HepG2 (cell line): ENCODE results near the gene ACOT8. TPM values are rescaled to one million over a fixed set of nuclear protein-coding genes. Genes with fewer than 3 reads are reported as not detected.

Experiments used
- ATAC-seq: fragments of 200-7000 bp; cut with Tn5 transposase; 3 replicates; pipeline ENCODE4 v1.9.1; 2020; ENCODE audit warnings: mild to moderate bottlenecking, moderate library complexity
- BruUV-seq: library from RNA; stranded (reverse); fragments of 400-500 nt; replicated peaks from 2 replicates; lab custom pipeline; 2021; lab: Mats Ljungman, UMichigan
- CTCF ChIA-PET: fragments of 300-600 bp; formaldehyde crosslinking; extraction: SDS; loops from one replicate; lab custom pipeline; 2021; ENCODE audit warnings: low total read pairs, inconsistent platforms, low intra/inter-chr PET ratio; lab: Yijun Ruan, JAX
- POLR2A ChIA-PET: fragments of 350-600 bp; sonication (Branson Sonifier 250); formaldehyde crosslinking; loops from one replicate; lab custom pipeline; 2020; ENCODE audit warnings: antibody characterized with exemption, inconsistent platforms; lab: Yijun Ruan, JAX
- DNase-seq: peaks from one replicate; pipeline ENCODE4 v3.0.0-alpha.2; 2015; ENCODE audit warnings: low spot score
- FAIRE-seq: peaks from 3 replicates; lab custom pipeline; 2011; peaks lifted over from hg19 to GRCh38; lab: Jason Lieb, UNC
- H2AFZ ChIP-seq: one replicate; pipeline ENCODE4 v1.6.1; 2011; ENCODE audit warnings: low read length, inconsistent platforms
- H3K27ac ChIP-seq: fragments of 300-600 bp; 3 replicates; pipeline ENCODE4 v1.8.0; 2011; ENCODE audit warnings: mixed run types, mild to moderate bottlenecking, mixed read lengths, low read length, inconsistent platforms; ENCODE audit not compliant: insufficient read depth; ENCODE audit errors: extremely low read length
- H3K27me3 ChIP-seq, 2 experiments: fragments of 200-600 bp in 1 of 2; 2 replicates in 1 of 2; 3 replicates in 1 of 2; pipeline versions ENCODE4 v1.6.0 to v1.8.0; 2011; ENCODE audit warnings: low read length in 2 of 2, mild to moderate bottlenecking in 2 of 2, moderate library complexity in 2 of 2, inconsistent platforms in 1 of 2; ENCODE audit not compliant: insufficient read depth in 2 of 2, control insufficient read depth in 1 of 2
- H3K36me3 ChIP-seq, 2 experiments: fragments of 200-600 bp in 1 of 2; replicated peaks in 1 of 2; 2 replicates in 1 of 2; 3 replicates in 1 of 2; pipeline versions ENCODE4 v1.5.1 to v1.8.0; 2011; ENCODE audit warnings: low read length in 2 of 2, inconsistent platforms in 1 of 2; ENCODE audit not compliant: insufficient read depth in 2 of 2, control insufficient read depth in 1 of 2
- H3K4me1 ChIP-seq: 2 replicates; pipeline ENCODE4 v1.5.1; 2012; ENCODE audit warnings: low read length, inconsistent platforms; ENCODE audit not compliant: insufficient read depth
- H3K4me2 ChIP-seq: 2 replicates; pipeline ENCODE4 v1.6.0; 2011; ENCODE audit warnings: low read depth, low read length, inconsistent platforms
- H3K4me3 ChIP-seq, 3 experiments: fragments of 200-600 bp in 1 of 3; sonication (generic), shearing (Covaris generic) in 1 of 3; replicated peaks in 1 of 3; 2 replicates each; pipeline ENCODE4 v1.5.1; 2011 to 2016; ENCODE audit warnings: low read length in 3 of 3, inconsistent platforms in 2 of 3, low read depth in 2 of 3, mild to moderate bottlenecking in 2 of 3, control low read depth in 1 of 3, mixed read lengths in 1 of 3; ENCODE audit not compliant: insufficient read depth in 1 of 3
- H3K79me2 ChIP-seq: one replicate; pipeline ENCODE4 v1.6.1; 2011; ENCODE audit warnings: low read length, inconsistent platforms; ENCODE audit not compliant: insufficient read depth
- H3K9ac ChIP-seq: 2 replicates; pipeline ENCODE4 v1.6.0; 2011; ENCODE audit warnings: mild to moderate bottlenecking, low read depth, low read length, inconsistent platforms; ENCODE audit not compliant: insufficient read depth
- H3K9me3 ChIP-seq: 2 replicates; pipeline ENCODE4 v1.5.1; 2012; ENCODE audit warnings: mild to moderate bottlenecking, low read length
- H4K20me1 ChIP-seq: 2 replicates; pipeline ENCODE4 v1.6.0; 2011; ENCODE audit warnings: inconsistent platforms, mild to moderate bottlenecking, low read length, moderate library complexity; ENCODE audit not compliant: insufficient read depth
- CBX1 ChIP-seq: IDR thresholded peaks from one replicate; pipeline ENCODE4 v1.6.1; 2016; ENCODE audit warnings: antibody characterized with exemption, low read depth
- CREM ChIP-seq, 2 experiments: sonication (generic) in 1 of 2; formaldehyde crosslinking in 1 of 2; IDR thresholded peaks; 2 replicates each; pipeline versions ENCODE4 v1.4.0 to v1.6.1; 2016 to 2020; ENCODE audit warnings: antibody characterized with exemption in 1 of 2, mild to moderate bottlenecking in 1 of 2, missing genetic modification reagents in 1 of 2
- ETV5 ChIP-seq: IDR thresholded peaks from 2 replicates; pipeline ENCODE4 v1.6.1; 2018; ENCODE audit warnings: missing biosample characterization, missing genetic modification reagents, inconsistent platforms, borderline replicate concordance
- HNRNPK ChIP-seq: fragments of 200-400 bp; formaldehyde crosslinking; IDR thresholded peaks from 2 replicates; pipeline ENCODE4 v1.6.1; 2018; ENCODE audit warnings: low read length, low read depth, moderate library complexity, mild to moderate bottlenecking; ENCODE audit not compliant: poor library complexity, severe bottlenecking
- KMT2B ChIP-seq: IDR thresholded peaks from 2 replicates; pipeline ENCODE4 v1.6.1; 2016; ENCODE audit warnings: missing genetic modification reagents, missing compliant biosample characterization
- MED1 ChIP-seq: sonication (generic); formaldehyde crosslinking; IDR thresholded peaks from 2 replicates; pipeline ENCODE4 v1.4.0; 2020; ENCODE audit warnings: missing genetic modification reagents
- NFIC ChIP-seq: IDR thresholded peaks from 2 replicates; pipeline ENCODE4 v1.6.1; 2012; ENCODE audit warnings: mild to moderate bottlenecking, low read length, inconsistent platforms
- PAWR ChIP-seq: sonication (generic); formaldehyde crosslinking; IDR thresholded peaks from 2 replicates; pipeline ENCODE4 v1.4.0; 2020; ENCODE audit warnings: missing genetic modification reagents, mild to moderate bottlenecking, borderline replicate concordance
- SATB2 ChIP-seq: sonication (generic); formaldehyde crosslinking; IDR thresholded peaks from 2 replicates; pipeline ENCODE4 v1.5.0; 2020; ENCODE audit warnings: missing genetic modification reagents
- U2AF2 ChIP-seq: fragments of 200-400 bp; formaldehyde crosslinking; IDR thresholded peaks from 2 replicates; pipeline ENCODE4 v1.6.1; 2017; ENCODE audit warnings: low read depth, mild to moderate bottlenecking, low read length
- XRCC5 ChIP-seq: fragments of 200-400 bp; formaldehyde crosslinking; optimal IDR thresholded peaks from 2 replicates; pipeline ENCODE3; 2017; ENCODE audit warnings: mild to moderate bottlenecking, low read length
- ZIK1 ChIP-seq: sonication (generic); formaldehyde crosslinking; IDR thresholded peaks from 2 replicates; pipeline ENCODE4 v1.5.0; 2020; ENCODE audit warnings: mild to moderate bottlenecking, low read depth, missing genetic modification reagents, borderline replicate concordance
- ZKSCAN8 ChIP-seq: IDR thresholded peaks from 2 replicates; pipeline ENCODE4 v1.6.1; 2016; ENCODE audit warnings: borderline replicate concordance, missing genetic modification reagents, missing compliant biosample characterization
- ZNF224 ChIP-seq: sonication (generic); formaldehyde crosslinking; IDR thresholded peaks from 2 replicates; pipeline ENCODE4 v1.5.0; 2020; ENCODE audit warnings: mild to moderate bottlenecking, missing genetic modification reagents
- ZNF546 ChIP-seq: sonication (generic); formaldehyde crosslinking; conservative IDR thresholded peaks from 2 replicates; pipeline ENCODE4 v1.8.1; 2023; ENCODE audit warnings: mild to moderate bottlenecking, missing genetic modification reagents
- ZNF644 ChIP-seq: IDR thresholded peaks from 2 replicates; pipeline ENCODE4 v1.6.1; 2016; ENCODE audit warnings: low read depth
- ZNF768 ChIP-seq: sonication (generic); formaldehyde crosslinking; IDR thresholded peaks from 2 replicates; pipeline ENCODE4 v1.4.0; 2020; ENCODE audit warnings: missing genetic modification reagents
- WGBS: methylation state at CpG from one replicate; pipeline ENCODE4 v1.1.6; 2017; ENCODE audit warnings: low lambda C conversion rate; 5-methylcytosine and 5-hydroxymethylcytosine counted together
- in situ Hi-C: cut with HindIII; loops from 2 replicates; pipeline ENCODE4 v1.10.0; 2017; ENCODE audit warnings: low pct_unique_long_range_greater_than_20kb; ENCODE audit not compliant: extremely low pct_ligation_motif_present
- intact Hi-C: fragments of 100-400 bp; cut with micrococcal nuclease; formaldehyde crosslinking; loops from one replicate; pipeline ENCODE4 v1.10.0; 2022; ENCODE audit not compliant: unreplicated experiment
- polyA plus RNA-seq, 8 experiments: library from polyadenylated mRNA; depleted of rRNA in 3 of 8; stranded (reverse) in 7 of 8; unstranded in 1 of 8; fragments of >200 nt; fragmentation: Illumina TruSeq in 4 of 8; extraction: Trizol in 4 of 8; gene quantifications; 2 replicates each; pipeline versions ENCODE4 v1.2.1 to v1.2.3, GENCODE V29; 2011 to 2016; ENCODE audit warnings: low read depth in 4 of 8, missing spikeins in 1 of 8, mixed read lengths in 1 of 8; ENCODE audit not compliant: insufficient read depth in 1 of 8
- total RNA-seq, 5 experiments: library from RNA; depleted of rRNA; stranded (reverse); fragments of >200 nt; fragmentation: Illumina TruSeq; extraction: Trizol; gene quantifications; 2 replicates each; pipeline ENCODE4 v1.2.3, GENCODE V29; 2016; ENCODE audit warnings: low read depth in 1 of 5
- TF ChIP-seq, protein P1 (sequence below): sonication (generic); formaldehyde crosslinking; IDR thresholded peaks from 2 replicates; pipeline ENCODE4 v1.5.1; 2020; ENCODE audit warnings: missing genetic modification reagents, mild to moderate bottlenecking, borderline replicate concordance
- TF ChIP-seq, protein P2 (sequence below): sonication (generic); formaldehyde crosslinking; IDR thresholded peaks from 2 replicates; pipeline ENCODE4 v1.8.0; 2022; ENCODE audit warnings: mild to moderate bottlenecking, missing genetic modification reagents, moderate library complexity
- TF ChIP-seq, protein P3 (sequence below): sonication (generic); formaldehyde crosslinking; IDR thresholded peaks from 2 replicates; pipeline ENCODE4 v1.5.0; 2020; ENCODE audit warnings: missing genetic modification reagents

The ACOT8 gene
- total and polyA plus RNA-seq, 2 of the 13 experiments (the other 11 are each of a cell fraction or from before 2014, with no cell fraction given), result 31.4 to 45.5 TPM

DNA sequence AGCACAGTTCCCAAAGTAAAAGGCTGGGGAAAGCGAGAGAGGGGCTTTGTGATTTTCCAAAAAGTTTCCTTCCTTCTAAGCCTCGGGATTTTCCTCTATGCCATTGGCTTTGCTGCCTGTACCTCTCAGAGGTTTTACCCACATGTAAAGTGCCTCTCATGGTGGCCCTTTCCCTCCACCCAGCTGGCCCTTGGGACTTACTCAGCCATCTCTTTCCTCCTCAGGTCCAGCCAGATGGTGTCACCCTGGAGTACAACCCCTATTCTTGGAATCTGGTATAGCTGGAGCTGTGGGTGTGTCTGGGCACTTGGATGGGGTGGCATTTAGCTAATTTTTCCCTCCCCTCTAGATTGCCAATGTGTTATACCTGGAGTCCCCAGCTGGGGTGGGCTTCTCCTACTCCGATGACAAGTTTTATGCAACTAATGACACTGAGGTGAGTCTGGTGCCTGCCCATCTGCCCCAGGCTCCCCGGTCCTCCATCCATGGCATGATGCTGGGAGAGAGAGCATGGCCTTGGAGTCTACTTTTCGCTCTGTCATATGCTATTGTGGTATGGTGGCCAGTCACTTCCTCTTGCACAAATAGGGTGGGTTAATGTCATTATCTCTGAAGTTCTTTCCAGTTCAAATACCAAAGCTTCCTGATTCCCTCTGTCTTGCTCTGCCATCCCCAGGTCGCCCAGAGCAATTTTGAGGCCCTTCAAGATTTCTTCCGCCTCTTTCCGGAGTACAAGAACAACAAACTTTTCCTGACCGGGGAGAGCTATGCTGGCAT lies 35.0 kb upstream of the ACOT8 start:
- no peaks in the 10 kb centered on the region for H3K27me3 ChIP-seq
- TSS peak; percentile 40 for BruUV-seq
- intact Hi-C loops (no loop called here), in situ Hi-C loops (loop anchor here (5.0 kb wide), 2 partner anchors 40 to 70 kb away; partner anchors contain the start of gene PCIF1)
- peak overlapping the region; percentile 87 for H3K27ac ChIP-seq
- peak overlapping the region; percentile 86 to 98 (median 96) for H3K4me3 ChIP-seq
- peak; percentile 66 for FAIRE-seq
- no peaks in the 10 kb centered on the region for H3K9me3 ChIP-seq
- CTCF ChIA-PET, result interaction anchor here (0.8 kb wide), 1 partner anchor 71 kb away, joined by 4 read pairs; no protein-coding TSS in a partner anchor
- H4K20me1 ChIP-seq, result no peaks in the 10 kb centered on the region
- ATAC-seq, result peak; percentile 8
- H3K4me2 ChIP-seq, result peak overlapping the region; percentile 85
- peaks cover 38 to 54% of the 10 kb centered on the region in 2 experiments for H3K36me3 ChIP-seq
- H3K9ac ChIP-seq, result peak overlapping the region; percentile 87
- H3K4me1 ChIP-seq, result peaks cover 43% of the 10 kb centered on the region
- no peak overlapping the region for H2AFZ ChIP-seq
- POLR2A ChIA-PET, result interaction anchor here (1.4 to 8.1 kb wide), 12 partner anchors 11 to 78 kb away, joined by 4 to 164 read pairs (median 50); partner anchors contain the start of genes ACOT8, PCIF1, PLTP and ZSWIM1
- peak; percentile 44 for DNase-seq
- peaks cover 32% of the 10 kb centered on the region for H3K79me2 ChIP-seq
- 77% methylated on average over 9 of the region's 9 CpGs for WGBS
- TF ChIP-seq ZKSCAN8 (CRISPR knock-in tag), result no peak
- no peak for TF ChIP-seq U2AF2
- no peak for TF ChIP-seq ZNF546 (CRISPR knock-in tag)
- peak; percentile 65 for TF ChIP-seq XRCC5
- TF ChIP-seq, protein P1, sequence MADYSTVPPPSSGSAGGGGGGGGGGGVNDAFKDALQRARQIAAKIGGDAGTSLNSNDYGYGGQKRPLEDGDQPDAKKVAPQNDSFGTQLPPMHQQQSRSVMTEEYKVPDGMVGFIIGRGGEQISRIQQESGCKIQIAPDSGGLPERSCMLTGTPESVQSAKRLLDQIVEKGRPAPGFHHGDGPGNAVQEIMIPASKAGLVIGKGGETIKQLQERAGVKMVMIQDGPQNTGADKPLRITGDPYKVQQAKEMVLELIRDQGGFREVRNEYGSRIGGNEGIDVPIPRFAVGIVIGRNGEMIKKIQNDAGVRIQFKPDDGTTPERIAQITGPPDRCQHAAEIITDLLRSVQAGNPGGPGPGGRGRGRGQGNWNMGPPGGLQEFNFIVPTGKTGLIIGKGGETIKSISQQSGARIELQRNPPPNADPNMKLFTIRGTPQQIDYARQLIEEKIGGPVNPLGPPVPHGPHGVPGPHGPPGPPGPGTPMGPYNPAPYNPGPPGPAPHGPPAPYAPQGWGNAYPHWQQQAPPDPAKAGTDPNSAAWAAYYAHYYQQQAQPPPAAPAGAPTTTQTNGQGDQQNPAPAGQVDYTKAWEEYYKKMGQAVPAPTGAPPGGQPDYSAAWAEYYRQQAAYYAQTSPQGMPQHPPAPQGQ (CRISPR knock-in tag), result no peak
- TF ChIP-seq NFIC, result no peak
- TF ChIP-seq ZNF224 (CRISPR knock-in tag), result no peak
- no peak for TF ChIP-seq CREM (IDR thresholded peaks at IDR 0.05)
- TF ChIP-seq CREM (CRISPR knock-in tag; IDR thresholded peaks at IDR 0.05), result no peak
- no peak for TF ChIP-seq ZNF644 (CRISPR knock-in tag)
- TF ChIP-seq, protein P2, sequence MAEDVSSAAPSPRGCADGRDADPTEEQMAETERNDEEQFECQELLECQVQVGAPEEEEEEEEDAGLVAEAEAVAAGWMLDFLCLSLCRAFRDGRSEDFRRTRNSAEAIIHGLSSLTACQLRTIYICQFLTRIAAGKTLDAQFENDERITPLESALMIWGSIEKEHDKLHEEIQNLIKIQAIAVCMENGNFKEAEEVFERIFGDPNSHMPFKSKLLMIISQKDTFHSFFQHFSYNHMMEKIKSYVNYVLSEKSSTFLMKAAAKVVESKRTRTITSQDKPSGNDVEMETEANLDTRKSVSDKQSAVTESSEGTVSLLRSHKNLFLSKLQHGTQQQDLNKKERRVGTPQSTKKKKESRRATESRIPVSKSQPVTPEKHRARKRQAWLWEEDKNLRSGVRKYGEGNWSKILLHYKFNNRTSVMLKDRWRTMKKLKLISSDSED (CRISPR knock-in tag), result no peak
- no peak for TF ChIP-seq ZIK1 (CRISPR knock-in tag)
- no peak for TF ChIP-seq SATB2 (CRISPR knock-in tag)
- TF ChIP-seq PAWR (CRISPR knock-in tag), result no peak
- TF ChIP-seq, protein P3, sequence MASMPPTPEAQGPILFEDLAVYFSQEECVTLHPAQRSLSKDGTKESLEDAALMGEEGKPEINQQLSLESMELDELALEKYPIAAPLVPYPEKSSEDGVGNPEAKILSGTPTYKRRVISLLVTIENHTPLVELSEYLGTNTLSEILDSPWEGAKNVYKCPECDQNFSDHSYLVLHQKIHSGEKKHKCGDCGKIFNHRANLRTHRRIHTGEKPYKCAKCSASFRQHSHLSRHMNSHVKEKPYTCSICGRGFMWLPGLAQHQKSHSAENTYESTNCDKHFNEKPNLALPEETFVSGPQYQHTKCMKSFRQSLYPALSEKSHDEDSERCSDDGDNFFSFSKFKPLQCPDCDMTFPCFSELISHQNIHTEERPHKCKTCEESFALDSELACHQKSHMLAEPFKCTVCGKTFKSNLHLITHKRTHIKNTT (CRISPR knock-in tag), result no peak
- TF ChIP-seq MED1, result no peak
- TF ChIP-seq KMT2B (CRISPR knock-in tag), result no peak
- no peak for TF ChIP-seq CBX1
- no peak for TF ChIP-seq ZNF768
- TF ChIP-seq ETV5, result 0 out of 2 replicates have a peak, but pooled peaks have one; percentile 14
- TF ChIP-seq HNRNPK, result no peak
